K562 (cell line): ENCODE measurements around the gene GOT1. TPM values are rescaled to one million over a fixed set of nuclear protein-coding genes. Genes with fewer than 3 reads are reported as not detected.

Source experiments
- ATAC-seq: fragments of 200-7000 bp; cut with Tn5 transposase; 3 replicates; pipeline ENCODE4 v1.9.1; 2020; ENCODE audit warnings: moderate library complexity
- BruUV-seq: library from RNA; stranded (reverse); fragments of 400-500 nt; replicated peaks from 2 replicates; lab custom pipeline; 2021; lab: Mats Ljungman, UMichigan
- CTCF ChIA-PET: fragments of 300-600 bp; formaldehyde crosslinking; extraction: SDS; loops from one replicate; lab custom pipeline; 2021; ENCODE audit warnings: low intra/inter-chr PET ratio; lab: Yijun Ruan, JAX
- POLR2A ChIA-PET: fragments of 300-600, 350-650 bp; sonication (Branson Sonifier 250); formaldehyde crosslinking; extraction: SDS; loops from one replicate; lab custom pipeline; 2021; ENCODE audit warnings: antibody characterized with exemption, inconsistent platforms; lab: Yijun Ruan, JAX
- DNase-seq, 4 experiments: peaks; one replicate each; pipeline versions ENCODE4 v3.0.0 to v3.0.0-alpha.2; 2011 to 2018; ENCODE audit warnings: low spot score in 3 of 4, mixed read lengths in 3 of 4; ENCODE audit errors: extremely low read depth in 1 of 4
- FAIRE-seq: peaks from 2 replicates; lab custom pipeline; 2011; peaks lifted over from hg19 to GRCh38; lab: Jason Lieb, UNC
- H2AFZ ChIP-seq: 2 replicates; pipeline ENCODE4 v1.6.0; 2011; ENCODE audit warnings: low read depth, low read length, control low read depth, inconsistent platforms
- H3K27ac ChIP-seq: fragments of 200-600 bp; 3 replicates; pipeline ENCODE4 v1.8.0; 2011; ENCODE audit warnings: low read depth, mild to moderate bottlenecking, control low read depth, inconsistent platforms, low read length, moderate library complexity, mixed read lengths; ENCODE audit errors: extremely low read depth
- H3K27me3 ChIP-seq, 2 experiments: fragments of 300-600 bp in 1 of 2; 2 replicates in 1 of 2; 3 replicates in 1 of 2; pipeline versions ENCODE4 v1.6.0 to v1.8.0; 2011; ENCODE audit warnings: inconsistent platforms in 2 of 2, low read length in 2 of 2, mild to moderate bottlenecking in 1 of 2, mixed read lengths in 1 of 2, moderate library complexity in 1 of 2; ENCODE audit not compliant: control insufficient read depth in 2 of 2, insufficient read depth in 2 of 2
- H3K36me3 ChIP-seq: fragments of 300-600 bp; 3 replicates; pipeline ENCODE4 v1.8.0; 2011; ENCODE audit warnings: mild to moderate bottlenecking, low read length, inconsistent platforms; ENCODE audit not compliant: control insufficient read depth, insufficient read depth
- H3K4me1 ChIP-seq, 2 experiments: fragments of 200-600 bp in 1 of 2; replicated peaks in 1 of 2; 2 replicates in 1 of 2; 3 replicates in 1 of 2; pipeline versions ENCODE4 v1.5.1 to v1.8.0; 2011; ENCODE audit warnings: inconsistent platforms in 2 of 2, low read length in 2 of 2, mild to moderate bottlenecking in 1 of 2, mixed read lengths in 1 of 2, moderate library complexity in 1 of 2; ENCODE audit not compliant: control insufficient read depth in 2 of 2, insufficient read depth in 2 of 2
- H3K4me2 ChIP-seq: 2 replicates; pipeline ENCODE4 v1.6.1; 2011; ENCODE audit warnings: low read length, control low read depth, inconsistent platforms, mixed read lengths; ENCODE audit not compliant: insufficient read depth
- H3K4me3 ChIP-seq: fragments of 200-600 bp; sonication (generic), shearing (Covaris generic); 2 replicates; pipeline ENCODE4 v1.5.1; 2016; ENCODE audit warnings: control low read depth, inconsistent platforms
- H3K79me2 ChIP-seq: fragments of 200-600 bp; 3 replicates; pipeline ENCODE4 v1.8.0; 2011; ENCODE audit warnings: low read length, inconsistent platforms; ENCODE audit not compliant: control insufficient read depth, insufficient read depth
- H3K9ac ChIP-seq, 2 experiments: 2 replicates each; pipeline versions ENCODE4 v1.6.0 to v1.6.1; 2011; ENCODE audit warnings: low read depth in 2 of 2, low read length in 2 of 2, control low read depth in 1 of 2, inconsistent platforms in 1 of 2, mild to moderate bottlenecking in 1 of 2, mixed read lengths in 1 of 2; ENCODE audit not compliant: insufficient read depth in 1 of 2
- H3K9me1 ChIP-seq: one replicate; pipeline ENCODE4 v1.6.0; 2011; ENCODE audit warnings: inconsistent platforms, mild to moderate bottlenecking, low read length, moderate library complexity; ENCODE audit not compliant: control insufficient read depth, insufficient read depth
- H3K9me3 ChIP-seq: replicated peaks from 2 replicates; pipeline ENCODE4 v1.5.1; 2011; ENCODE audit warnings: low read depth, low read length, inconsistent platforms; ENCODE audit not compliant: control insufficient read depth, insufficient read depth
- H4K20me1 ChIP-seq: replicated peaks from 2 replicates; pipeline ENCODE4 v1.6.1; 2011; ENCODE audit warnings: low read length, inconsistent platforms, mixed read lengths; ENCODE audit not compliant: control insufficient read depth, insufficient read depth
- BCLAF1 ChIP-seq, 2 experiments: fragments of 450-650 bp in 1 of 2; IDR thresholded peaks; 2 replicates each; pipeline ENCODE4 v1.6.1; 2011 to 2017; ENCODE audit warnings: low read depth in 2 of 2, antibody characterized with exemption in 1 of 2, borderline replicate concordance in 1 of 2, low read length in 1 of 2, mild to moderate bottlenecking in 1 of 2, mixed read lengths in 1 of 2; ENCODE audit not compliant: control insufficient read depth in 1 of 2
- CBFA2T3 ChIP-seq: fragments of 450-650 bp; IDR thresholded peaks from 2 replicates; pipeline ENCODE4 v1.6.1; 2017
- IFI16 ChIP-seq: fragments of 250-450 bp; sonication (Bioruptor Pico); IDR thresholded peaks from 2 replicates; pipeline ENCODE4 v2.1.2; 2022; ENCODE audit warnings: mild to moderate bottlenecking, inconsistent platforms
- SMARCB1 ChIP-seq: IDR thresholded peaks from 2 replicates; pipeline ENCODE4 v1.6.1; 2011; ENCODE audit warnings: improper control_type of control experiment, low read depth; ENCODE audit not compliant: insufficient read length
- ZNF398 ChIP-seq: fragments of 250-450 bp; sonication (Bioruptor Pico); IDR thresholded peaks from 2 replicates; pipeline ENCODE4 v1.8.0; 2021; ENCODE audit warnings: moderate library complexity, mild to moderate bottlenecking, inconsistent platforms
- ZNF445 ChIP-seq: fragments of 250-450 bp; sonication (Bioruptor Pico); IDR thresholded peaks from 2 replicates; pipeline ENCODE4 v1.4.0; 2020; ENCODE audit warnings: low read depth, mild to moderate bottlenecking, moderate library complexity
- WGBS: fragments of 100-300 bp; shearing (Covaris generic); methylation state at CpG from one replicate; pipeline ENCODE4 v1.1.6; 2016; ENCODE audit warnings: low coverage, mixed read lengths; ENCODE audit not compliant: insufficient coverage; ENCODE audit errors: missing lambda C conversion rate; 5-methylcytosine and 5-hydroxymethylcytosine counted together
- in situ Hi-C: fragments of 300-500 bp; cut with MboI; formaldehyde crosslinking; loops from 4 replicates; pipeline ENCODE4 v1.15.0; 2018; ENCODE audit warnings: inconsistent platforms, mixed read lengths
- intact Hi-C: fragments of 100-400 bp; cut with micrococcal nuclease; formaldehyde crosslinking; loops from 2 replicates; pipeline ENCODE4 v1.14.2; 2022
- polyA plus RNA-seq, 8 experiments: library from polyadenylated mRNA; depleted of rRNA in 4 of 8; stranded (reverse) in 5 of 8; unstranded in 3 of 8; fragments of >200 nt; fragmentation: Nextera tagmentation in 2 of 8; fragmentation: Illumina TruSeq in 1 of 8; extraction: Ambion mirVana in 2 of 8; extraction: Trizol in 1 of 8; gene quantifications; 2 replicates each; pipeline versions ENCODE4 v1.2.1 to v1.2.3, GENCODE V29; 2011 to 2014; ENCODE audit warnings: inconsistent platforms in 1 of 8, missing spikeins in 1 of 8
- total RNA-seq, 7 experiments: library from RNA; depleted of rRNA in 6 of 7; stranded (reverse); fragments of >200 nt in 6 of 7; fragmentation: Illumina TruSeq in 2 of 7; extraction: Trizol in 2 of 7; gene quantifications; 2 replicates each; pipeline versions ENCODE4 v1.2.1 to v1.2.3, GENCODE V29; 2011 to 2021; ENCODE audit warnings: low replicate concordance in 1 of 7
- TF ChIP-seq, protein P1 (sequence below): sonication (generic); formaldehyde crosslinking; IDR thresholded peaks from 2 replicates; pipeline ENCODE4 v1.8.1; 2023; ENCODE audit warnings: mild to moderate bottlenecking, missing genetic modification reagents

The GOT1 gene
- total and polyA plus RNA-seq, 9 of the 15 experiments (the other 6 are each of a cell fraction or from before 2014, with no cell fraction given): 55.7 to 166 (median 75.4) TPM

- Histone ChIP-seq H3K4me3 (no peak overlapping the region), H3K36me3 (peaks cover 84% of the 10 kb centered on the region; the same call in 2 of the 3 replicates), H2AFZ (no peak overlapping the region), H3K27ac (no peak overlapping the region), H3K9ac (no peak overlapping the region), H4K20me1 (peaks cover 5% of the 10 kb centered on the region; the same call in 1 of the 2 replicates), H3K4me1 (no peaks in the 10 kb centered on the region), H3K79me2 (peaks cover 19% of the 10 kb centered on the region), H3K27me3 (no peaks in the 10 kb centered on the region), H3K9me3 (no peaks in the 10 kb centered on the region), H3K4me2 (no peak overlapping the region), H3K9me1 (no peaks in the 10 kb centered on the region)
- intact Hi-C loops (no loop called here), in situ Hi-C loops (no loop called here)
- BruUV-seq: no TSS peak
- ChIA-PET CTCF (no interaction called here), POLR2A (interaction anchor here (1.5 kb wide), 1 partner anchor 24 kb away, joined by 3 read pairs; the partner anchor contains the start of gene GOT1)
- ATAC-seq (no peak), DNase-seq (no peak), FAIRE-seq (no peak)
- 96% methylated on average over 3 of the region's 3 CpGs for WGBS
- TF ChIP-seq CBFA2T3: no peak
- TF ChIP-seq BCLAF1 (IDR thresholded peaks at IDR 0.05; ENCODE audit: borderline replicate concordance in 1 of 2, control insufficient read depth in 1 of 2, low read depth in 2 of 2, low read length in 1 of 2): no peak
- TF ChIP-seq ZNF445: no peak
- TF ChIP-seq, protein P1, sequence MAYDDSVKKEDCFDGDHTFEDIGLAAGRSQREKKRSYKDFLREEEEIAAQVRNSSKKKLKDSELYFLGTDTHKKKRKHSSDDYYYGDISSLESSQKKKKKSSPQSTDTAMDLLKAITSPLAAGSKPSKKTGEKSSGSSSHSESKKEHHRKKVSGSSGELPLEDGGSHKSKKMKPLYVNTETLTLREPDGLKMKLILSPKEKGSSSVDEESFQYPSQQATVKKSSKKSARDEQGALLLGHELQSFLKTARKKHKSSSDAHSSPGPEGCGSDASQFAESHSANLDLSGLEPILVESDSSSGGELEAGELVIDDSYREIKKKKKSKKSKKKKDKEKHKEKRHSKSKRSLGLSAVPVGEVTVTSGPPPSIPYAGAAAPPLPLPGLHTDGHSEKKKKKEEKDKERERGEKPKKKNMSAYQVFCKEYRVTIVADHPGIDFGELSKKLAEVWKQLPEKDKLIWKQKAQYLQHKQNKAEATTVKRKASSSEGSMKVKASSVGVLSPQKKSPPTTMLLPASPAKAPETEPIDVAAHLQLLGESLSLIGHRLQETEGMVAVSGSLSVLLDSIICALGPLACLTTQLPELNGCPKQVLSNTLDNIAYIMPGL (CRISPR knock-in tag): no peak
- TF ChIP-seq IFI16 (CRISPR knock-in tag): no peak
- no peak for TF ChIP-seq SMARCB1
- no peak for TF ChIP-seq ZNF398 (CRISPR knock-in tag)
Observed at GRCh38 chr10:99406149-99406548, 24.3 kb downstream of the GOT1 start.
